NCI-H1694 (cell line): ENCODE results near the gene SCGB1C2.
A peak's percentile ranks its signal among the peaks of the same experiment; 100 is the strongest.
"Not testable (repeated sequence)": the region's sequence is repeated elsewhere in the genome, so short reads cannot be mapped to it uniquely, and the experiment has no call there.

Experiments used
- DNase-seq: peaks from one replicate; lab custom pipeline; 2025; lab: John Stamatoyannopoulos, UW

Gene SCGB1C2

GRCh38 chr17:149231-149630 is 11.9 kb downstream of the SCGB1C2 start:
- no peak for DNase-seq

GRCh38 chr17:149897-150584 is 12.7 kb downstream of the SCGB1C2 start:
- no peak for DNase-seq

DNA sequence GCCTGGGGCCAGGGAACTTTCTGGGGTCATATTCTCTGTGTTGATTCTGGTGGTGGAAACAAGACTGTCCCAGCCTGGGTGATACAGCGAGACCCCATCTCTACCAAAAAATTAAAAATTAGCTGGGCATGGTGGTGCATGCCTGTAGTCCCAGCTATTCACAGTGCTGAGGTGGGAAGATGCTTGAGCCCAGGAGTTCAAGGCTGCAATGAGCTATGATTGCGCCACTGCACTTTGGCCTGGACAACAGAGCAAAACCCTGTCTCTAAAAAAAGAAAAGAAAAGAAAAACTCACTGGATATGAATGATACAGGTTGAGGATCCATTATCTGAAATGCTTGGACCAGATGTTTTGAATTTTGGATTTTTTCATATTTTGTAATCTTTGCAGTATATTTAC is 13.6 kb downstream of the SCGB1C2 start:
- no peak for DNase-seq

DNA sequence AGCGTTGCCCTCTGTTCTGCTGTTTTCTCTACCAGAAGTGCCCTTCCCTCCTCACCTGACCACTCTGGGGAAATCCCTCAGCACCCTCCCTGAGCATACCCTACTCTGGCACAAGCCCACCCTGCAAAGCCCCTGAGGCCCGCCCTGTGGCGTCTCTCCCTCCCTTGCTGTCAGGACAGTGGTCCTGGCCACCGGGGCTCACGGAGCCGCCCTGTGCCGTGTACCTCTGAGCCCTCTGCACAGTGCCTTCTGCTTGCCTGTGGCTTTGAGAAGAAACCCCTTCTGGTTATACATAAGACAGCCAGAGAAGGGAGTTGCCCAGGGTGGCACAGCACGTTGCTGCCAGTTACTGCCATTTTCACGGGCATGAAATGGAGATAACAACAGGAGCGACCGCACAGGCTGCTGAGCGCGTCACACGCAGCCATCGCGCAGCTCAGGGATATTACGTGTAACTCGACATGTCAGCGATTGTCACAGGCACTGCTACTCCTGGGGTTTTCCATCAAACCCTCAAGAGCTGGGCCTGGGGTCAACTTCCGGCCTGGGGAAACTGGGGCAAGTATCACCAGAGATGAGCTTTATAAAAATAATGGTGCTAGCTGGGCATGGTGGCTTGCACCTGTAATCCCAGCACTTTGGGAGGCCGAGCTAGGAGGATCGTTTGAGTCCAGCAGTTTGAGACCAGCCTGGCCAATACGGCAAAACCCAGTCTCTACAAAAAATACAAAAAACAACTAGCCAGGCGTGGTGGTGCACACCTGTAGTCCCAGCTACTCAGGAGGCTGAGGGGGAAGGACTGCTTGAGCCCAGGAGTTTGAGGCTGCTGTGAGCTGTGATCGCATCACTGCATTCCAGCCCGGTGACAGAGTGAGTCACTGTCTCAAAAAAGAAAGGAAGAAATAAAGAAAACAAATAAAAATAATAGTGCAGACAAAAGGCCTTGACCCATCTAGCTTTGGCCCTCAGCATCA is 14.8 kb downstream of the SCGB1C2 start:
- DNase-seq = no peak

GRCh38 chr17:152860-153420 is 15.6 kb downstream of the SCGB1C2 start:
- DNase-seq = no peak

- no peak for DNase-seq
Measured at GRCh38 chr17:153851-154250, 16.5 kb downstream of the SCGB1C2 start.

DNA sequence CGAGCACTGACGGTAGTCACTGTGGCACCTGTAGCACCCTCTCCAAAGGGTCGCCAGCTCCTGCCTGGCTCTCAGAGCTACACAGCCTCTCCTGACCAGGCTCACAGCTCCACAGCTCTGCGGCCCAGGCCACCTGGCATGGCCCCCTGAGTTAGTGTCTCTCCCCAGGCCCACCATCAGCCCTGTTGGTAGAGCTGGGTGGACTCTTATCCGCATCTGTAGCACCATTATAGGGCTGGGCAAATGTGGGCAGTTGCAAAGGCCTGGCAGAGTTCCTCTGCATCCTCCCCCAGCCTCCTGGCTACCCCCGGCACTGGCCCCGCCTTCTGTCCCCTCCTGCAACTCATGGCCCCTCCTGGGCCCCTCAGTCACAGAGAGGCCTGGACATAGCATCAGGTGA is 18.2 kb downstream of the SCGB1C2 start:
- no peak for DNase-seq

DNA sequence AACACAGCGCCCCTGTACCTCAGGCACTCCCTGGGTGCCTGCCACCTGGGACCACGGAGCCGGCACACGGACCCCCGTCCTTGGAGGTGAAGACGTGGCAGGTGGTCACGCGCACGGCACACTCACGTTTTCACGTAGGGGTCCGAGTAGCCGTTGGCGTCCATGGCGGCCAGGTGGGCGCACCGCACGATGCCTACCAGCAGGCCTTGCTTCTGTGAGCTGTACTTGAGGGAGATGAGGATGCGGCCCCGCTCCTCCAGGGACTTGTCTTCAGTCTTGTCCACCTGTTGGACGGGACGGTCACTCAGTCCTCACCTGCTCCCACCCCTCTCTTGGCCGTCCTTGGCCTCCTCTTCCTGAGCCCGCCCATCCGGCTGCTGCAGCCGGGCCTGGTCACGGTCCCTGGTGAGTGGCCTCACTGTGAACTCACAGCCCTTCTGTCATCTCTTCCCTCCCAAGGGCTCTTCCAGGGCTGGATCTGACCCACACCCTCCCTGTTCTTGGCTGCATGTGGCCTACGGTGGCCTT is 18.8 kb downstream of the SCGB1C2 start:
- no peak for DNase-seq

DNA sequence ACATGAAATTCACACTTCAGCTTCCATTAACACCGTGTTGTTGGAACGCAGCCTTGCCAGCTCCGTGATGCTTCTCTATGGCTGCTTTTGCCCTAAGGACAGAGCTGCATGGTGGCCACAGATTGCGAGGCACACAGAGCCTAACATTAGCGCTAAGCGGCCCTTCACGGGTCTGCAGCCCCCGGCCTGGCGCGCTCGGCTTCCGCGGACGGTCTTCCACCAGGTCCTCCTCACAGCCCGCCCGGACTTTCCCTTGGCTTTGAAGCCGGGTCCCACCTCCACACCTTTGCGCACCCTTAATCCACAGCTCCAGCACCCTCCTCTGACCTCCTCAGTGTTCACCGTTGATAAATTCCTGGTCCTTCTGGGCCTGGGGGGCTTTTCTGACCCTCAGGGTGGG is 19.6 kb downstream of the SCGB1C2 start:
- no peak for DNase-seq

- no peak for DNase-seq
Measured at GRCh38 chr17:157901-158300, 20.5 kb downstream of the SCGB1C2 start.

GRCh38 chr17:158379-158778 is 21.0 kb downstream of the SCGB1C2 start:
- no peak for DNase-seq

DNA sequence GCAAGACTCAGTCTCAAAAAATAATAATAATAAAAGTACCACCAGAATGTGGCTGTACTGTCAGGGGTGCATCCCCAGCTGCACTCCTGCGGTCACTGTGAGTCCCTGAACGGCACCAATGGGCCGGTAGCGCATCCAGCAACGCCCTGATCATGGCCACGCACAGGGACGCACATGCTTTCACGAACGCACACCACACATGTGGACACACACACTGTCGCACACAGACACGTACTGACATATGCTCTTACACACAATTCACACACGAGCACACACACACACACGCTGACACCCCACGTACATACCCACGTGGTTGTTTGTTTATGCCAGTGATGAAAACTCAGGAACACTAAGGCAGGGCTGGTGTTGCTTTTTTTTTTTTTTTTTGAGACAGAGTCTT is 22.2 kb downstream of the SCGB1C2 start:
- DNase-seq = no peak

DNA sequence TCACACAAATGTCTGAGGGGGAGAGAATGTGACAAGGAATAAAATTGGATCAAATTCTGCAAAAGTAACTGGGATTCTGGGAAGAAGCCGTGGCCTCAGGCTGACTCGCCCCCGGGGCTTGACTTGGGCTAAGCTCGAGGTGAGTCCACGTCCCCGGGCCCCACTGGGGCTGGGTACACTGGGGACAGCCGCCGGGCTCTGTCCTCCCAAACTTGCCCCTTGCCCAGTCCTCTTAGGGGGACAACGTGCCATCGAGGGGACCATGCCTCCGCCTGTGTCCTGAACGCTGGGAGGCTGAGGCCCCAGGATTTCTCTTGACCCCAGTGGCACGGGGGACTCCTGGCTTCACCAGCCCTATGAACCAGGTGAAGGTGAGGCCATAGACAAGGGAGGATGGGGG is 23.0 kb downstream of the SCGB1C2 start:
- DNase-seq = no peak

GRCh38 chr17:161481-161880 is 24.1 kb downstream of the SCGB1C2 start:
- DNase-seq = no peak

DNA sequence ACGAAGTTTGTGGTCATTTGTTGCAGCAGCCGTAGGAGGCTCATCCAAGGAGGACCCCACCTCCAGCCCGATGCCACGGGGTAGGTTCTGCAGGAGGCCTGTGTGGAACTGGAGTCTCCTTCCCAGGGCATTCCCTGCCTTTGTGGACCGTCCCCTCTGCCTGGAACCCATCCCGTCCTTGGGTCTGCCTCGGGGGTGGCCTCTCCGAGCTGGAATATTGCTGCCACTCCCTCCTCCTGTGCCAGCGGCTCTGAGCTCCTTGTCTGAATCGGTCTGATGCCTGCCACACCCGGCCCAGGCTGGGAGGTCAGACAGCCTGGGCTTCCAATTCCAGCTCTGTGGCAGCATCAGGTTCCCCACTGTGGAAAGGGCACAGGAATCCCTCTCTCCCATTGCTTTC is 25.3 kb downstream of the SCGB1C2 start:
- no peak for DNase-seq

DNA sequence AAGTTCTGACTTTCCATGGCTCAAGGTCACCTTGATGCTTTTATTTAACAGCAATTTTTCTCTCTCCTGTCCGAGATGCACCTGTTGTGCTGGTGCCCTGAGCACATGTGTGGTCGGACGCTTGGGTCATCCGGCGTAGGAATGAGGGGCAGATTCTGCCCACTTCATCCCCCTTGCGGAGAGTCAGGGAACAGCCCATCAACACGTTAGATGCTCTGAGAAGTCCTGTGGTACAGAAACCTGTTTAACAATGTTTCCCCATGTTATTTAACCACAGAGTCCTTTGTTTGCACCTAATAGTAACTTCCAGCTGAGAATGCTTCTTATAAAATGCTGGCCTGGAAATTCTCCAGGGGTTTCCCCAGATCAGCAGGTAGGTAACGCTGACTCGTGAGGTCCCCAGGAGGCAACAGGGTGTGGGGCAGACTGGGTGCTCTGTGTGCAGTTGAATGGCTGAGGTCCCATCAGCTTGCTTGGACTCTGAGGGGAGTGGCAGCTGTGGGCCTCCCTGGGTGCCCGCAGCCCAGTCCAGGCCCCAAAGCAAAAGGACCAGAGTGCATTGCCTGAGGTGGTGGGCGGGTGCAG is 26.2 kb downstream of the SCGB1C2 start:
- DNase-seq = no peak

GRCh38 chr17:164303-165235 is 27.2 kb downstream of the SCGB1C2 start:
- DNase-seq = peak; percentile 44

- no peak for DNase-seq
Measured at GRCh38 chr17:165939-166338, 28.6 kb downstream of the SCGB1C2 start.

DNA sequence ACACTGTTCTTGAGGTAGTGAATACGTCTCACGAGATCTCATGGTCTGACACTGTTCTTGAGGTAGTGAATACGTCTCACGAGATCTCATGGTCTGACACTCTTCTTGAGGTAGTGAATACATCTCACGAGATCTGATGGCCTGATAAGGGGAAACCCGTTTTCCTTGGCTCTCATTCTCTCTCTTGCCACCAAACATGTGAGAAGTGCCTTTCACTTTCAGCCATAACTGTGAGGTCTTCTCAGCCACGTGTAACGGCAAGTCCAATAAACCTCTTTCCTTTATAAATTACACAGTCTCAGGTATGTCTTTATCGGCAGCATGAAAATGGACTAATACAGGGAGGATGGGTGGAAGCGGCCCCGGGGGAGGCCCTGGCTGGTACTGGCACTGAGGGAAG is 31.2 kb downstream of the SCGB1C2 start:
- not testable (repeated sequence) for DNase-seq

- DNase-seq = no peak
Measured at GRCh38 chr17:170130-170670, 32.8 kb downstream of the SCGB1C2 start.

DNA sequence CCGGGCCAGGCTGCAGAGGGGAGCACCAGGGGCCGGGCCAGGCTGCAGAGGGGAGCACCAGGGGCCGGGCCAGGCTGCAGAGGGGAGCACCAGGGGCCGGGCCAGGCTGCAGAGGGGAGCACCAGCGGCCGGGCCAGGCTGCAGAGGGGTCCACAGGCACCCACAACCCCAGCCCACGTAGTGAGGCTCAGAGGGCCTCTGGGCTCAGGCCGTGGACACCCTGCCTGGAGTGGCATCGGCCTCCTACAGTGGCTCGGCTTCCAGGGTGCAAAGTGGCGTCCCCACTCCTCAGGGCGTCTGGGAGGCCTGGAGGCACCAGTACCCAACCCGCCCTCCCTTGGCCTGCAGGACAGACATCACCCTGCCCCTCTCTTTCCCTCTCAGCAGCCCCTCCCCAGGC is 34.5 kb downstream of the SCGB1C2 start:
- DNase-seq = no peak
